ENCODE data around the gene CLEC9A. TPM values are rescaled to one million over a fixed set of nuclear protein-coding genes. Genes with fewer than 3 reads are reported as not detected.

The CLEC9A gene
- total and polyA plus RNA-seq, 2 donors (not counting 3 experiments of a cell fraction or from before 2014, with no cell fraction given), result not detected

DNA sequence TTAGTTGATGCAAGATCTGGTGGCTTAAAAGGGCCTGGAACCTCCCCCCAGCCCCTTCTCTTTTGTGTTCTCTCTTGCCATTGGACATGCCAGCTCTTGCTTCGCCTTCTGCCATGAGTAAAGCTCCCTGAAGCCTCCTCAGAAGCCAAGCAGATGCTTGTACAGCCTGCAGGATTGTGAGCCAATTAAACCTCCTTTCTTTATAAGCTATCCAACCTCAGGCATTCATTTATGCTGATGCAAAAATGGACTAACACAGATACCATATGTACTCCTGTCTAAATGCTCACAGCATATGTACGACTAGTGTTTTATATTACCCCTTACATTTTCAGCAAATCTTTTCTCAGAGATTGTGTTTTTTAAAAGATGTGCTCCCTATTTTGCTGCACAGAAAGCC, 41.6 kb downstream of the CLEC9A start:
- Histone ChIP-seq H3K9me1 (replicated peaks; ENCODE audit: control insufficient read depth, extremely low read depth, insufficient read depth, low read length) (no peaks in the 10 kb centered on the region), H3K79me2 (ENCODE audit: control insufficient read depth, insufficient read depth, low read length) (no peaks in the 10 kb centered on the region), H3K4me2 (ENCODE audit: insufficient read depth, low read length) (no peak overlapping the region), H3K9ac (replicated peaks; ENCODE audit: extremely low read depth, insufficient read depth, low read length) (no peak overlapping the region), H3K27ac (ENCODE audit: insufficient read depth, low read depth, low read length) (no peak overlapping the region), H3K4me3 (replicated peaks in 1 of 3; ENCODE audit: insufficient read depth in 1 of 3, low read depth in 1 of 3, low read length in 3 of 3) (no peak overlapping the region), H3K27me3 (ENCODE audit: control insufficient read depth in 2 of 2, insufficient read depth in 2 of 2, low read length in 2 of 2) (no peaks in the 10 kb centered on the region), H3K9me3 (replicated peaks; ENCODE audit: control insufficient read depth, insufficient read depth, low read length) (no peaks in the 10 kb centered on the region), H4K20me1 (replicated peaks; ENCODE audit: control insufficient read depth, extremely low read depth, insufficient read depth, low read length) (no peaks in the 10 kb centered on the region), H3K4me1 (ENCODE audit: control insufficient read depth, extremely low read depth, insufficient read depth, low read length) (peaks cover 34% of the 10 kb centered on the region), H3K36me3 (ENCODE audit: control insufficient read depth in 2 of 2, extremely low read depth in 1 of 2, insufficient read depth in 2 of 2, low read length in 2 of 2) (peaks cover 3 to 6% of the 10 kb centered on the region in 2 experiments), H2AFZ (ENCODE audit: low read depth, low read length) (no peak overlapping the region)
- TF ChIP-seq POLR2A (IDR thresholded peaks at IDR 0.05; ENCODE audit: low read depth, low read length) (no peak), JUN (IDR thresholded peaks at IDR 0.05; ENCODE audit: borderline replicate concordance, insufficient read depth, insufficient read length, low read depth) (no peak), CTCF (IDR thresholded peaks at IDR 0.05; ENCODE audit: extremely low read depth in 1 of 2, insufficient read depth in 1 of 2, low read depth in 1 of 2, low read length in 2 of 2) (no peak), EZH2 (IDR thresholded peaks at IDR 0.05; ENCODE audit: borderline replicate concordance, low read depth, low read length, severe bottlenecking) (no peak), POLR2AphosphoS5 (IDR thresholded peaks at IDR 0.05; ENCODE audit: insufficient read depth, low read depth, low read length) (no peak), GATA2 (IDR thresholded peaks at IDR 0.05; ENCODE audit: insufficient read depth, insufficient read length, low read depth, low read length) (no peak), MAX (IDR thresholded peaks at IDR 0.05; ENCODE audit: insufficient read depth, insufficient read length) (no peak), FOS (IDR thresholded peaks at IDR 0.05; ENCODE audit: borderline replicate concordance, insufficient read depth, low read length) (no peak), MYC (IDR thresholded peaks at IDR 0.05; ENCODE audit: low read depth, low read length) (no peak)
- BruUV-seq (replicated peaks), result no TSS peak
- ChIA-PET CTCF (interaction anchor here (0.6 kb wide), 1 partner anchor 13 kb away, joined by 3 read pairs; no protein-coding TSS in a partner anchor), POLR2A (no interaction called here)
- FAIRE-seq (no peak), DNase-seq (ENCODE audit: low read depth, low spot score) (no peak)
- intact Hi-C loops (cut with micrococcal nuclease), result no loop called here
- dilution Hi-C loops (cut with MboI; ENCODE audit: extremely low pct_ligation_motif_present, low sequenced_read_pairs), result no loop called here

Data from endothelial cell of umbilical vein (primary cell).